HG02884 (cell line): ENCODE results near the gene SH2D1A.
"Not testable (repeated sequence)": the region's sequence is repeated elsewhere in the genome, so short reads cannot be mapped to it uniquely, and the experiment has no call there.

Experiments used
- ATAC-seq: cut with Tn5 transposase; IDR thresholded peaks from one replicate; pipeline ENCODE4 v1.9.1; 2021; ENCODE audit warnings: mild to moderate bottlenecking, moderate library complexity; ENCODE audit not compliant: unreplicated experiment

SH2D1A gene

DNA sequence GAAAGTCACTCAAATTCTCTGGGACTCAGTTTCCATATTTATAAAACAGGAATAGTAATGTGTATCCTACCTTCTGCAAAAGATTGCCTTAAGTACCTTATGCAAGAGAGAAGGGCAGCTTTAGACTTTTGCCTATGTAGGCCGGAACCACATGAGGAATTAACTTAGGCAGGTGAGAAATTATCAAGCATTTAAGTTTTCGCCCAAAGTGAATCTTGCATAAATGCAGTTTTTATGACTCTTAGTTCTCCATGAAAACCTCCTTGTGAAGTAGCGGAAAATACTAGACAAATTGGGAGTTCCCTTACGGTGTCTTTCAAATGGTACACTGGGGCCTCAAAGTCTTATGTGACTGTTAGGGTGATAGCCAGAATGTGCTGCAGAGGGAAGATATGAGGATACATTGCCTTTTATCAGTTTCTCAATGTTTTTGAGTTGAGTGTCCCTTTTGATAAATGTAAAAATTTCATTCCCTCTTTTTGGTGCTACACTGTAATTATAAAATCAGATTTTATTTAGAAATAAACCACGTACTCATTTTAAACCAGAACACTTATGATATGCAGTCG is 2.6 kb downstream of the SH2D1A start:
- no peak for ATAC-seq

DNA sequence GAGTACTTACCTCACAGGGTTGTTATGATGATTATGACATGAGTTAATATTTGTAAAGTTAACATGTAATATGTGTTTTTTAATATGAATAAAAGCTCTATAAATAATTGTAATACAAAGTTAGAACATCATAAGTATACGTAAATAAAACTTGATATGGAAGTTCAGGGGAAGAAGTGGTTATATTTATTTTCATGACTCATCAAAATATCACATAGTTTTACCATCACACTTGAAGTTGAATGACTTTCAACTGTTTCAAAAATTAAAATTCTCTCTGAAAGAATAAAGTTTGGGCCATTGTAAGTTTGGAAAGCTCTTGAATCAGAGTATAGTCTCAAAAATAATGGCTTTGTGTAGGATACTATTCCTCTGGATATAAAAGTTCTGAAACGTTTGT is 8.3 kb downstream of the SH2D1A start:
- ATAC-seq: no peak

DNA sequence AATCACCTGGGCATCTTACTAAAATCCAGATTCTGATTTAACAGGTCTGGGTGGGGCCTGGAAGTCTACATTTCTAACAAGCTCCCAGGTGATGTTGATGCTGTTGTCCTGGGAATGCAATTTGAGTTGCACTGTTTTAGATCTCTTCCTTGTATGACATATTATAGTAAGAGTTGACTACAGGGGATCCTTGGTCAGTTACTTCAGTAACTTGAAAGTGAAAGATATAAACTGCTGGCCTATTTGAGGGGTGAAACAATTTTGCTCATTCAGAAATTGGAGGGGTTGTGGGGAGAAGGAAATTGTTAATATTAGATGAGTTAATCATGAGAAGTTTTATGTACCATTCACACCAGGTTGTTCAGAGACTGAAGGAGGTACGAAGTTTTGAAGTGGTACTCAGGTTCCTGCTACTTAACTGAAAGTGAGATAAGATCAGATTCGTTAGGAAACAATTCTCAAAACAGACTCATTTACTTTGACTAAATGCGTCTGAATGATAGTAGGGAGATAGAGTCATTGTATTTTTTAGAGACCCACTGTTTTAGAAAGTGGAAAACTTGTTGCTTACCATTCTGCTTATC is 12.5 kb downstream of the SH2D1A start:
- no peak for ATAC-seq

DNA sequence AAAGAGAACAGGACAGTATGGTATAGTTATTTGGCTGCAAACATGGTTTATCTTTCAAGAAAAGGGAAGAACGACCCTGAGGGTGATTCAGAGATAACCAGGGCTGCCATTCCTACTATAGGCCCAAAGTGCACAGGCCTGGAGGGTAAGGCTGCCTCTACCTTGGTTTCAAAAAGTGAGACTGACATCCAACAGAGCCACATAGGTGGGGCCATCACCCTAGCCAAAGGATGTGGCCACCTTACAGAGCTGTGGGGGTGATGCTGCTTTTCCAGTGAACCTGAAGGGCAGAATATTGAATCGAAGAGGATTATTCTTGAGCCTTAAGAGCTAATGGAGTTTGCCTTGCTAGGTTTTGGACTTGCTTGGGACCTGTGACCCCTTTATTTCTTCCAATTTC is 15.7 kb downstream of the SH2D1A start:
- ATAC-seq: no peak

DNA sequence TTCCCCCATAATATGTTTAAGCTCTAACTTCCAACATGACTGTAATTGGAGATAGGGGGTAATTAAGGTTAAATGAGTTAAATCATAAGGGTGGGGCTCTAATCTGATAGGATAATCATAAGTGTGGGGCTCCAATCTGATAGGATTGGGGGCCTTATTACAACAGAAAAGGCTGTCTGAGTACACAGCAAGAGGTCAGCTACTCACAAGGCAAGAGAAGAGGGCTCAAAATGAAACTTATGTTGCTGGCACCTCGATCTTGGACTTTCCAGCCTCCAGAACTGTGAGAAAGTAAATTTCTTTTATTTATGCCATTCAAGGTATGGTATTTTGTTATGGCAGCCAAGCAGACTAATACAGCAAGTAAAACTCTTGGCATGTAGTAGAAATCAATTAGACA is 16.4 kb downstream of the SH2D1A start:
- ATAC-seq: no peak

DNA sequence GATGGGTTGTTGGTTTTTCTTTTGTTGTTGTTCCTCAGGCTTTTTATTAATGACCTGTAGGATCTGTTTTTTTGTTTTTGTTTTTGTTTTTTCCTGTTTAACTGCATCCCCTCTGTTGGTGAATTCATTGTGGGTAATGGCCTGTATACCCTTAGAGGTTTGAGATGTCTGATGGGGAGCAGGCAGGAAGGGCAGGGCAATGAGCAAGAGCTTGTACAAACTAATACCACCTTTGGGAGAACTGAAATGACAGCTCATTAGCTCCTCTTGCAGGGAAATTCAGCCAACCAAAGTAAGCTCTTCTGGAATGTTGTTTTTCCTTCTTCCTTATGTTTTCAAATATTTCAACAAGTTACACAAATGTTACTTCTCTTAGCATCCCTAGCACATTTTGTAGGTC is 23.4 kb downstream of the SH2D1A start:
- ATAC-seq: no peak

DNA sequence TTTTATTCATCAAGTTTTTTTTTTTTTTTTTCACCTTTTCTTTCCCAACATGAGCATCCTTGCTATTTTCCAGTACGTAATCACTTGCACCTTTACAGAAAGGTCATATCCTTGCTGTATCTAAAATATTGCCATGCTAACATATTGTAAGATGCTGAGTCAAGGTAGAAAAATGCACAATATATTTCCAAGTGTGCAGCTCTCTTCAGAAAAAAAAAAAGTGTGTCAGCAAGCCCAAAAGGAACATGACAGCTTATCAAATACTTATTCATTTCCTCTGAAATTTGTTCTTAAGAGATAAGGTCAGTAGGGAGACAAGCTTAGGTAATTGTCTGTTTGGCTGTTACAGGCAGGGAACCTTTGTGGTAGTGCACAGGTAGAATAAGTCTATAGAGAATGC is 27.0 kb downstream of the SH2D1A start:
- no peak for ATAC-seq

DNA sequence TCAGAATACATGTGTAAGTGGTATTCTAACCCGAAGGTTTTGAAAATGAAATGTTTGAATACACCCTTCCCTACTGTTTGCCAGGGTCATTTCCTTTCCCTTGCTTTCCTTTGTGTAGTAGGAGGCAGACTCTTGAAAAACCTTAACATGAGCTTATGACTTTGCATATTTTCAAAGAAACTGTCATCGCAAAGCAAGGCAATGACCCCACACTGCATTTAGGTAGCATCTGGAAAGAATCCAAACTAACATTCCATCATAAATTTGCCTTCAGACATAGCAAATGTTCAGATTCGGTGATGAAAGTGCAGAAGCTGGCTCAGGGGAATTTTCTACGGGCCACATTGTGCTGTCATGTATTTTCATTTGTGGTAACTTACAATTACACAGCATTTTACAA is 32.3 kb downstream of the SH2D1A start:
- ATAC-seq: no peak

DNA sequence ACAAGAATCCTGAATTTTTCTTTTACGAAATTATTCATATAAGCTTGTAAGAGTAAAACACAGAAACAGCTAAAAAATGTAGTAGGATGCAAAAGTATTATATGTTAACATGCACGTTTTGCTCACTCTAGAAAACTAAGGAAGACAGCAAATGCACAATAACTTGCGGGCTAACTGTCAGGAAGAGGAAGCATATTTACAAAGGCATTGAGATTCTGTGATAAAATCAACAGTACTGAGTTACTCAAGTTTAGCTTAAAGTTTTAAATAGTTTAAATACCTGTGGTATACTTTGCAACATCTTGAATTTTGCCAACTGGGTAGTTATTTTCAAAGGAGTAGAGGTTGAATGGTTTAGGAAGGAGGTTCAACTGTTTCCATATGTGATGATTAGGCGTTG is 37.0 kb downstream of the SH2D1A start:
- ATAC-seq: no peak

DNA sequence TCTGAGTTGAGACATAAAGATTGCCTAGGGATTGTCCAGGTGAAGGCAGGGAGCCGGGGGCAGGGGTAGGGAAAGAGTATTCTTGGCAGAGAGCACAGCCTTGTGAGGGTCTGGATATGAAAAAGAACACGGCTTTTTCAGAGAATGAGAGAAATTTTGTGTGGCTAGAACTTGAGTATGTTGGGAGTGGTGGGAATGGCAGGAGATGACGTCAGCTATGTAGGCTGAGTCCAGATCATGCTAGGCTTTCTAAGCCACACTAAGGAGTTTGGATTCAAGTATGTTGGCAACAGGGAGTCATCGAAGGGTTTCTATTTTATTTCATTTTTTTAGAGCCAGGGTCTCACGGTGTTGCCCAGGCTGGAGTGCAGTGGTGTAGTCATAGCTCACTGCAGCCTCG is 40.0 kb downstream of the SH2D1A start:
- no peak for ATAC-seq

DNA sequence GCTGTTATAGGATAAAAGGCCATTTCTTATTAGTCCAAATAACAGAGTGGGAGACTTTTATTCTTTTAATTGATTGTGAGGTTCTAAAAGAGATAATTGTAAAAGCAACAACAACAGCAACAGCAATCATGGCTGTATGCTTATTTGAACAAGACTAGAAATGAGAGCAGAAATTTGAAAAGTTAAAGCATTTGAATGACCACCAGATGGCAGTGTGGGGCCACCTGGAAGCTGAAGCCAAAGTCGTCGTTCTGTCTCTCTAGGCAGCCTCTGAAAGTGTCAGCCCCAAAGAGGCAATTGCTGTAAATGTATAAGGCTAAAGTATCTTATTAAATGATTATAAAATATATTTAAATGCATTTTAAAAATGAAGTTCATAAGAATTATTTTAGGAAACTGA is 42.2 kb downstream of the SH2D1A start:
- ATAC-seq: peak; percentile 52

DNA sequence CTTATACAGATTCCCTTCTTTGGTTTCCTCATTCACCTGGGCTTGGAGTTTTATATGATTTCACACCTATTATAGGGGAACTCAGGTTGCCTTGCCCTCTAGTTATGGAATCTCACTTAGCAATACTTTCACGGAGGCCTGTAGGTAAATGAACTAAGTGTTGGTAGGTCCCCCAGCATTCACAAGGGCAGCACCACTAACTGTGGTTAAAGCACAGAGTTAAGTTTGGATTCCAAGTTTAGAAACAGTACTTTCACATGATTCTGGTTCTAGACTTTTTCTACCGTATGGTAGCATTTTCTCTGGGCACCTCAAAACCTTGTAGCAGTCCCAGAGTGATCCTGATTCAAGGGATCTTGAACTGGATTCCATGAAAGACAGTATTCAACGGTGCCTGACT is 46.4 kb downstream of the SH2D1A start:
- no peak for ATAC-seq

DNA sequence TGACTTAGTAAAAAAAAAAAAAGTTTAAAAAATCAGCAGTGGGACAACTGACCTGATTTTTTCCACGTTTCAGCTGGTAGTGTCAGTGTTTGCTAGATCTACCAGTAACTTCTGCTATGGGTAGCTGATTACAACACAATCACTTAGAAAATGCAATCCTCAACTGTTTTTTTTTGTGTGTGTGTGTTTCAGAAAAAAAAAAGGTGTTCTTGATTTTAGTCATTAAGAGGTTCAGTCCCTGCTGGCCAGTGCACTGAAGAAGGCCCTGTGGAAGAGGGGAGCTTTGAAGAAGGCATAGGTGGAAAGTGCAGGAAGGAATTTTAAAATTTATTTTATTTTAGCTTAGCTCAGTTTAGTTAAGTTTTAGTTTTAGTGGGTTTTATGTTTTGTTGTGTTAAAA is 46.9 kb downstream of the SH2D1A start:
- ATAC-seq: no peak

DNA sequence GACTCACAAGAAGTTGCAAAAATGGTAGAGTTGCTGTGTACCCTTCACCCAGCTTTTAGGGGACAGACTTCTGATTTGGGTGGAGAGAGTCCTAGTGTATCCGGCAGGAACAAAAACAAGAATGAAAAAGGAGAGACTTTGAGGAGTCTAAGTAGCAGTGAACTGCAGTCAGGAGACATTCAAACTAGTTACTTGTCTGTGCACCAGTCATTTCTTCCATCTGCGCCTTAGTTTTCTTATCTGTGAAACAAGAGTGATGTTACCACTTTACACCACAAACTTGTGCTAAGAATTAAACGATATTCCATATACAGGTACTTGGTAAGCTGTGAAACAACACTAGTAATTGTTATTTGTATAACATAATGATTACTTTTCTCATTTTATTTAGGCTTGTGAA is 47.3 kb downstream of the SH2D1A start:
- no peak for ATAC-seq

DNA sequence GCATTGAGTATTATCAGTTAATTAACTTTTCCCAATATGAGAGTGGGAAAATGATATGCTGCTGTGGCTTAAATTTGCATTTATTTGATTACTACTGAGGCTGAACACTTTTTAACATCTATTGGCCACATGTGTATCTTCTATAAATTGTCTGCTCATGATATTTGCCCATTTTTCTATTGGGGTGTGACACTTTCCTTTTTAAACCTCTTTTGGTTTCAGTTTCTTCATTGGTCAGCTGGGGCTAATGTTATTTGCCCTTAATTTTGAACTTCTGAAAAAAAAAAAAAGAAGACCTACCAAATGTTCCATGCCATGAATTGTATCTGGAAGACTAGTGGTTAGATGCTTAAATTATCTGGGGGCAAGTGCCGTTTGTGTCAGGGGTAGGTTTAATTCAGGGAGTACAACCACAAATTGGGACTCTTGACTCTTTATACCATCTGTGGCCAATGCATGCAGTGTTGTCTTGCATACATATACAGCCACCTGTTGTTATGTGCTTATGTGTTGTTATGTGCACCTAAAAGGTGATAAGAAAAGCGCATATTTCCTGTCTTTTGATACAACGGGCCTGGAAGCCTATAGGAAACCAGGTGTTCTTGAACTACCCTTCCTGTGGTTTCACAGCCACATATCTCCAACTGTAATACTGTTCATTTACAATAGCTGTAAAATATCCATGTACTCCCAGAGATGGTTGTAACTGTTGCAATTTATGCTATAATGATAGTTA is 49.0 kb downstream of the SH2D1A start:
- no peak for ATAC-seq

DNA sequence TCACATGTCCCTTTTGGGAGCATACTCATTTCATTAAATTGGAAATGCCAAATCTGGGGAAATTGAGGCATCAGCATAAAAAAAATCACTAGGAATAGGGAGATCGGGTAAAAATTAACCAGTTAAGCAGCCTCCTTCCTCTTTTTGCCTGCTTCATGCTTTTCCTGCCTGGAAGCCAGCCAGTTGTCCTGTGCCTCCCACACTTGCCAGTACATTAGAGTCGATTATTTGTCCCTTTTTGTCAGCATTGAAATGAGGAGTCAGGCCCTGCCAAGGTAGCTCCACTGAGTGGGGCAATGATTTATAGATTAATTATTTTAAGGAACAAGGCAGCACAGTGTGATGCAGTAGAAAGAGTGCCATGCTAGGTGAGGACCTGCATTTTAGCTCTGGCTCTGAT is 55.3 kb downstream of the SH2D1A start:
- ATAC-seq: no peak

DNA sequence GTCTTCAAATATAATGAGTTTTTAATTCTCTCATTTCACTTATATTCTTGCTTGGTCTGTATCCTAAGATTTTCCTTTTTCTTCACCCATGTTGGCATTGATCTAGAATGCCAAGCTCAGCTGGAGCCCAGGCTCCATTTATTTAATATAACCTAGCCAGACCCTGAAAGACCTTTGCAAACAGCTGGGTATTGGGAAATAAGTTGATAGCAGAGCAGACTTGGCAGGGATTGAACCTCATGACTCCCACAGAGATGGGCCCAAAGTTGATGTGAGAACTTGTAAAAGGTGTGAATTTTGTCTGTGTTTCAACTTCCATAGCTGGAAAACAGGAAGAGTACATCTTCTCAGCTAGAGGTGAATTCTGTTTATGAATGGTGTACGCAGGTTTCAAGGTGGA is 59.5 kb downstream of the SH2D1A start:
- no peak for ATAC-seq

DNA sequence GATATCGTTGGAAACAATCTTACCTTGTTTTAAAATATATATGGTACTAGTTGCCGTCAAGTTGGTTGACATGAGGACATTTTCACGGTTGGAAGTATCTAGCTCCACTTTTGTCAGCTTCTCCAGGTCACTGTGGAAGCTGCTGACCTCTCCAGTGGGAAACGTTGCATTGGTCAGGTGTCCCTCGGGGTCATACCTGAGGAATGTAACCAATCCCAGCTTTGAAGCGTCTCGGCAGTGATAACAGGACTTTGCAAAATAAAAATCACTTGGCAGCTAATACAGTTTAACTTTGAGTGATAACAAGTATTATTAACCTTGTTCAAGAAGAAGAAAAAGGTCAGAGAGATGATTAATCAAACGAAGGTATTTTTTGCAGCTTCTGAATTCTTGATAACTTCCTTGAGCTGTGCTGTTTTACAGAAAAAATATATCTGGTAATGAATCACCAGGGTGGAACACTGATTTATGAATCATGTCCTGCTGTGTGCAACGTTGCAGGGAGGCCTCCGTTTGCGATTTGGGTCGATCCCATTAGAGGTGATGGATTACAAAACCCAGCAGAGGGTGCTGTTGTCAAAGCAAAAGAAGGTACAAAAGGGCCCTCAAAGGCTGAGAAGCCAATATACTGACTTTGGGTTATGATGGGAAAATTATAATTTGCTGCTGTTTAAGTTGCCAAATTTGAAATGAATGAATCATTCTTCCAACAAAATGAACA is 60.1 kb downstream of the SH2D1A start:
- peak; percentile 92 for ATAC-seq

DNA sequence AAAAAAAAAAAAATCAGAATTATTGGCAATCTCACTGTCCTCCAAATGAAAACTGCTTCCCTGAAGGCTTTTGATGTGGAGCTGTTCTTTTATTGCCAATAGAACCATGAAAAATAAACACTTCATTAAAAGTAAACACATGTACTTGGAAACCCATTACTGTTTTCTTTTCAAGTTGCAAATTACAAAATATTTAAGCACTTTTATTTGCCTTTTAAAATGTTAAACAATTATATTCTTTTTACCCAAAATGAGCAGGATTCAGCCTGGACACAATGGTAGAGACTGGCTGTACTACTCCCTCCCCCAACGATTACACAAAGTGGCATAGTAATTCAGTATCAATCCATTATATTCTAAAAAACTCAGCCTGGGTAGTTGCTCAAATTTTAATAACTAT is 60.9 kb downstream of the SH2D1A start:
- ATAC-seq: no peak

DNA sequence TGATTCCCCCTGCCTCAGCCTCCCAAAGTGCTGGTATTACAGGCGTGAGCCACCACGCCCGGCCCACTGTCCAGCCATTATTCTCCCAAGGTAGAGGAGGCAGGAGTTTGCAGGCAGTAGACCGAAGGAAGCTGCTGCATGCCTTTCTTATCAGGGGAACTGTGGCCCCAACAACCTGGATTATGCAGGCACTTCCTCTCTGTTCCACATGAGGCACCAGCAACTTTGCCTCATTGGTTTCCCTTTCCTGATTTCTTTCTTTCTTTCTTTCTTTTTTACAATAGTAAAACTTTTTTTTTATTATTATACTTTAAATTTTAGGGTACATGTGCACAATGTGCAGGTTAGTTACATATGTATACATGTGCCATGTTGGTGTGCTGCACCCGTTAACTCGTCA is 62.0 kb downstream of the SH2D1A start:
- ATAC-seq: not testable (repeated sequence)

DNA sequence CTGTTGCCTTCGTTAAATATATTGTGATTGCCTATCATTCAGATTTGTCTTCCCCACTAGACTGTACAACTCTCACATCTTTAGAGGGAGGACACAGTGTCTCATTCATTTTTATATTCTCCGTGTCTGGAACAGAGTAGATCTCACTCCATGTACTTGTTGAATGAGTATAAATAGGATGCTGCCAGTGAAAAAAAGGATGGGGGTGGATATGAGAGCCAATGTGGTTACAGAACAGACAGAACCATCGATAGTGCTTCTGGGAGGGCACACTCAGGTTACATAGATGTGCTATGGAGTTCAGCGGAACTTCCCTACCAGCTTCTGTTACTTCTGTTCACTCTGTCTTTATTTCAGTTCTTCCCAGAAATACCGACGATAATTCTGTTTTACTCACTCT is 66.9 kb downstream of the SH2D1A start:
- ATAC-seq: no peak

DNA sequence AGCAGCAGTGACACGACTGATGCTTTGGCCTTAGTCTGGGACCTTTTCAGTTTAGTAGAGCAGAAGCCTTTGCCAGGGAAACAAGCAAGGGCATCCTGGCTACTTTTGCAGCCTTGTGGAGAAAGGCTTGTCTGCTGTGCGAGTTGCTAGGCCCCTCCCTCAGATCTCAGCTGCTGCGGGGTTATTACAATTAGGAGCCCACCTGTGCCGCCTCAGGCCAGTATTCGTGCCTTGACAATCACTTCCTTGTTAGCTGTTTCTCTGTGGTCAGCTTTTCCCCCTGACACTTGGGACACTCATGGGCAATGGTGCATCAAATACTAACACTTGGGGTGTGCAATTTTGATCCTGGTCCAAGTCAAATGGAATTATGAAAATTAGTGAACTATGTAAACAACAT is 67.9 kb downstream of the SH2D1A start:
- ATAC-seq: no peak
